ENCODE data around the gene NUP58.

DNA sequence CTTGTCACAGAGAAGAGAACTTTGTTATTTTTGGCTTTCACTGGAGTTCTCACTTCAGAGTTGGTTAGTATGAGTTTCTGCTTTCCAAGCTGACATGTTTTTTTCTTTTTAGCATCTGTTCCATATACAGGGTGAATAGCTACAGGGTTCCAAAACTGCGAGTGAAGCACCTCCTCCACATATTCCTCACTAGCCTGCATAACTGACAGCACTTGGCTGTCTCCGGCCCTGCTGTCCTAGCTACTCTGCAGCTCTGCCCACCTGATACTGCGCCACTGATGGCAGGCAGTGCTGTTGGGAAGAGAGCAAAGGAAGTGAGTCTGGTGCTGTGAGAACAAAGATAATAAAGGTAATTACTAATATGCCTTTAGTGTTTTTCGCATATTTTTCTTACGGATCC is 77.1 kb downstream of the NUP58 start:
- TF ChIP-seq JUN (IDR thresholded peaks at IDR 0.05; ENCODE audit: borderline replicate concordance, low read depth, low read length) (no peak), JUN (CRISPR knock-in tag; IDR thresholded peaks at IDR 0.05; ENCODE audit: borderline replicate concordance) (no peak), RBM14 (IDR thresholded peaks at IDR 0.05; ENCODE audit: borderline replicate concordance, insufficient read depth, low read depth, low read length) (no peak), EP300 (IDR thresholded peaks at IDR 0.05; ENCODE audit: low read length) (no peak), ELF4 (CRISPR knock-in tag; IDR thresholded peaks at IDR 0.05) (no peak), POLR2AphosphoS2 (IDR thresholded peaks at IDR 0.05; ENCODE audit: low read length) (no peak), SP2 (IDR thresholded peaks at IDR 0.05; ENCODE audit: extremely low read depth, low read depth, low read length, poor library complexity, severe bottlenecking) (no peak)
- TF ChIP-seq, protein P1, sequence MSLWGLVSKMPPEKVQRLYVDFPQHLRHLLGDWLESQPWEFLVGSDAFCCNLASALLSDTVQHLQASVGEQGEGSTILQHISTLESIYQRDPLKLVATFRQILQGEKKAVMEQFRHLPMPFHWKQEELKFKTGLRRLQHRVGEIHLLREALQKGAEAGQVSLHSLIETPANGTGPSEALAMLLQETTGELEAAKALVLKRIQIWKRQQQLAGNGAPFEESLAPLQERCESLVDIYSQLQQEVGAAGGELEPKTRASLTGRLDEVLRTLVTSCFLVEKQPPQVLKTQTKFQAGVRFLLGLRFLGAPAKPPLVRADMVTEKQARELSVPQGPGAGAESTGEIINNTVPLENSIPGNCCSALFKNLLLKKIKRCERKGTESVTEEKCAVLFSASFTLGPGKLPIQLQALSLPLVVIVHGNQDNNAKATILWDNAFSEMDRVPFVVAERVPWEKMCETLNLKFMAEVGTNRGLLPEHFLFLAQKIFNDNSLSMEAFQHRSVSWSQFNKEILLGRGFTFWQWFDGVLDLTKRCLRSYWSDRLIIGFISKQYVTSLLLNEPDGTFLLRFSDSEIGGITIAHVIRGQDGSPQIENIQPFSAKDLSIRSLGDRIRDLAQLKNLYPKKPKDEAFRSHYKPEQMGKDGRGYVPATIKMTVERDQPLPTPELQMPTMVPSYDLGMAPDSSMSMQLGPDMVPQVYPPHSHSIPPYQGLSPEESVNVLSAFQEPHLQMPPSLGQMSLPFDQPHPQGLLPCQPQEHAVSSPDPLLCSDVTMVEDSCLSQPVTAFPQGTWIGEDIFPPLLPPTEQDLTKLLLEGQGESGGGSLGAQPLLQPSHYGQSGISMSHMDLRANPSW (CRISPR knock-in tag; IDR thresholded peaks at IDR 0.05), result no peak
- TF ChIP-seq, protein P2, sequence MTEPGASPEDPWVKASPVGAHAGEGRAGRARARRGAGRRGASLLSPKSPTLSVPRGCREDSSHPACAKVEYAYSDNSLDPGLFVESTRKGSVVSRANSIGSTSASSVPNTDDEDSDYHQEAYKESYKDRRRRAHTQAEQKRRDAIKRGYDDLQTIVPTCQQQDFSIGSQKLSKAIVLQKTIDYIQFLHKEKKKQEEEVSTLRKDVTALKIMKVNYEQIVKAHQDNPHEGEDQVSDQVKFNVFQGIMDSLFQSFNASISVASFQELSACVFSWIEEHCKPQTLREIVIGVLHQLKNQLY (CRISPR knock-in tag; conservative IDR thresholded peaks at IDR 0.05), result no peak
- TF ChIP-seq, protein P3, sequence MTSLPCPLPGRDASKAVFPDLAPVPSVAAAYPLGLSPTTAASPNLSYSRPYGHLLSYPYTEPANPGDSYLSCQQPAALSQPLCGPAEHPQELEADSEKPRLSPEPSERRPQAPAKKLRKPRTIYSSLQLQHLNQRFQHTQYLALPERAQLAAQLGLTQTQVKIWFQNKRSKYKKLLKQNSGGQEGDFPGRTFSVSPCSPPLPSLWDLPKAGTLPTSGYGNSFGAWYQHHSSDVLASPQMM (CRISPR knock-in tag; IDR thresholded peaks at IDR 0.05), result no peak
